ENCODE data around the gene ZHX3. TPM values are rescaled to one million over a fixed set of nuclear protein-coding genes. Genes with fewer than 3 reads are reported as not detected.

ZHX3 gene
- total RNA-seq, 1 experiment from 2014 or later, result 5.9 TPM

- Histone ChIP-seq H3K27ac (ENCODE audit: low read length) (no peak overlapping the region), H3K36me3 (ENCODE audit: insufficient read depth, low read length) (no peaks in the 10 kb centered on the region), H2AFZ (ENCODE audit: low read length) (no peak overlapping the region), H3K4me2 (ENCODE audit: low read depth, low read length, poor library complexity, severe bottlenecking) (no peak overlapping the region), H4K20me1 (ENCODE audit: insufficient read depth, low read depth, low read length) (no peaks in the 10 kb centered on the region), H3K9me2 (replicated peaks; ENCODE audit: insufficient read depth, low read length) (no peaks in the 10 kb centered on the region), H3K9ac (ENCODE audit: low read length) (no peak overlapping the region), H3K4me3 (ENCODE audit: low read length) (no peak overlapping the region), H3K79me2 (ENCODE audit: low read length) (no peaks in the 10 kb centered on the region), H3K4me1 (ENCODE audit: low read length) (0 out of 2 replicates have a peak, but pooled peaks cover 3% of the 10 kb centered on the region), H3K9me3 (ENCODE audit: low read length) (no peaks in the 10 kb centered on the region), H3K27me3 (ENCODE audit: low read length) (no peaks in the 10 kb centered on the region)
- DNase-seq, result no peak
These were observed 136.0 kb downstream of the ZHX3 start for GRCh38 chr20:41181567-41181966.

- Histone ChIP-seq H3K4me3 (ENCODE audit: low read length) (no peak overlapping the region), H3K36me3 (ENCODE audit: insufficient read depth, low read length) (no peaks in the 10 kb centered on the region), H3K9ac (ENCODE audit: low read length) (no peak overlapping the region), H3K9me2 (replicated peaks; ENCODE audit: insufficient read depth, low read length) (no peaks in the 10 kb centered on the region), H4K20me1 (ENCODE audit: insufficient read depth, low read depth, low read length) (no peaks in the 10 kb centered on the region), H3K27ac (ENCODE audit: low read length) (no peak overlapping the region), H3K9me3 (ENCODE audit: low read length) (no peaks in the 10 kb centered on the region), H3K79me2 (ENCODE audit: low read length) (no peaks in the 10 kb centered on the region), H3K4me1 (ENCODE audit: low read length) (0 out of 2 replicates have a peak, but pooled peaks cover 3% of the 10 kb centered on the region), H3K27me3 (ENCODE audit: low read length) (no peaks in the 10 kb centered on the region), H3K4me2 (ENCODE audit: low read depth, low read length, poor library complexity, severe bottlenecking) (no peak overlapping the region), H2AFZ (ENCODE audit: low read length) (no peak overlapping the region)
- no peak for DNase-seq
These were observed 136.8 kb downstream of the ZHX3 start for GRCh38 chr20:41180599-41181333.

- no peaks in the 10 kb centered on the region for H4K20me1 ChIP-seq (ENCODE audit: insufficient read depth, low read depth, low read length)
- no peak overlapping the region for H3K4me2 ChIP-seq (ENCODE audit: low read depth, low read length, poor library complexity, severe bottlenecking)
- no peak overlapping the region for H3K27ac ChIP-seq (ENCODE audit: low read length)
- no peak overlapping the region for H2AFZ ChIP-seq (ENCODE audit: low read length)
- no peak overlapping the region for H3K4me3 ChIP-seq (ENCODE audit: low read length)
- H3K9me2 ChIP-seq (replicated peaks; ENCODE audit: insufficient read depth, low read length), result no peaks in the 10 kb centered on the region
- H3K4me1 ChIP-seq (ENCODE audit: low read length), result 0 out of 2 replicates have a peak, but pooled peaks cover 3% of the 10 kb centered on the region
- no peak for DNase-seq
- H3K36me3 ChIP-seq (ENCODE audit: insufficient read depth, low read length), result no peaks in the 10 kb centered on the region
- no peaks in the 10 kb centered on the region for H3K27me3 ChIP-seq (ENCODE audit: low read length)
- H3K9ac ChIP-seq (ENCODE audit: low read length), result no peak overlapping the region
- no peaks in the 10 kb centered on the region for H3K9me3 ChIP-seq (ENCODE audit: low read length)
- H3K79me2 ChIP-seq (ENCODE audit: low read length), result no peaks in the 10 kb centered on the region
These were observed 137.6 kb downstream of the ZHX3 start for GRCh38 chr20:41179961-41180360.

GRCh38 chr20:41178904-41179432 lies 138.6 kb downstream of the ZHX3 start:
- H3K4me3 ChIP-seq (ENCODE audit: low read length), result no peak overlapping the region
- DNase-seq, result no peak
- H3K9ac ChIP-seq (ENCODE audit: low read length), result no peak overlapping the region

GRCh38 chr20:41178495-41178894 lies 139.0 kb downstream of the ZHX3 start:
- Histone ChIP-seq H3K9me3 (ENCODE audit: low read length) (no peaks in the 10 kb centered on the region), H3K4me1 (ENCODE audit: low read length) (no peaks in the 10 kb centered on the region), H3K27ac (ENCODE audit: low read length) (no peak overlapping the region), H4K20me1 (ENCODE audit: insufficient read depth, low read depth, low read length) (no peaks in the 10 kb centered on the region), H3K9me2 (replicated peaks; ENCODE audit: insufficient read depth, low read length) (no peaks in the 10 kb centered on the region), H3K27me3 (ENCODE audit: low read length) (no peaks in the 10 kb centered on the region), H2AFZ (ENCODE audit: low read length) (no peak overlapping the region), H3K4me2 (ENCODE audit: low read depth, low read length, poor library complexity, severe bottlenecking) (no peak overlapping the region), H3K4me3 (ENCODE audit: low read length) (no peak overlapping the region), H3K79me2 (ENCODE audit: low read length) (no peaks in the 10 kb centered on the region), H3K36me3 (ENCODE audit: insufficient read depth, low read length) (peaks cover 5% of the 10 kb centered on the region; the same call in 1 of the 2 replicates), H3K9ac (ENCODE audit: low read length) (no peak overlapping the region)
- no peak for DNase-seq

More at GRCh38 chr20:41178904-41179432, 138.6 kb downstream of the ZHX3 start:
- Histone ChIP-seq H3K27me3 (ENCODE audit: low read length) (no peaks in the 10 kb centered on the region), H2AFZ (ENCODE audit: low read length) (no peak overlapping the region), H3K4me1 (ENCODE audit: low read length) (no peaks in the 10 kb centered on the region), H3K36me3 (ENCODE audit: insufficient read depth, low read length) (peaks cover 5% of the 10 kb centered on the region; the same call in 1 of the 2 replicates), H3K9me2 (replicated peaks; ENCODE audit: insufficient read depth, low read length) (no peaks in the 10 kb centered on the region), H3K79me2 (ENCODE audit: low read length) (no peaks in the 10 kb centered on the region), H3K4me2 (ENCODE audit: low read depth, low read length, poor library complexity, severe bottlenecking) (no peak overlapping the region), H3K27ac (ENCODE audit: low read length) (no peak overlapping the region), H4K20me1 (ENCODE audit: insufficient read depth, low read depth, low read length) (no peaks in the 10 kb centered on the region), H3K9me3 (ENCODE audit: low read length) (no peaks in the 10 kb centered on the region)

- no peak overlapping the region for H3K4me2 ChIP-seq (ENCODE audit: low read depth, low read length, poor library complexity, severe bottlenecking)
These were observed 139.9 kb downstream of the ZHX3 start for GRCh38 chr20:41177636-41178035.

GRCh38 chr20:41176711-41177552 lies 140.6 kb downstream of the ZHX3 start:
- no peaks in the 10 kb centered on the region for H4K20me1 ChIP-seq (ENCODE audit: insufficient read depth, low read depth, low read length)
- H3K4me1 ChIP-seq (ENCODE audit: low read length), result no peaks in the 10 kb centered on the region
- H3K27ac ChIP-seq (ENCODE audit: low read length), result no peak overlapping the region
- no peak overlapping the region for H2AFZ ChIP-seq (ENCODE audit: low read length)
- H3K9me2 ChIP-seq (replicated peaks; ENCODE audit: insufficient read depth, low read length), result no peaks in the 10 kb centered on the region
- no peaks in the 10 kb centered on the region for H3K79me2 ChIP-seq (ENCODE audit: low read length)
- H3K27me3 ChIP-seq (ENCODE audit: low read length), result no peaks in the 10 kb centered on the region
- no peak overlapping the region for H3K9ac ChIP-seq (ENCODE audit: low read length)
- H3K36me3 ChIP-seq (ENCODE audit: insufficient read depth, low read length), result peaks cover 5% of the 10 kb centered on the region; the same call in 1 of the 2 replicates
- DNase-seq, result no peak
- no peaks in the 10 kb centered on the region for H3K9me3 ChIP-seq (ENCODE audit: low read length)
- no peak overlapping the region for H3K4me3 ChIP-seq (ENCODE audit: low read length)
- H3K4me2 ChIP-seq (ENCODE audit: low read depth, low read length, poor library complexity, severe bottlenecking), result no peak overlapping the region

More at GRCh38 chr20:41177636-41178035, 139.9 kb downstream of the ZHX3 start:
- Histone ChIP-seq H2AFZ (ENCODE audit: low read length) (no peak overlapping the region), H3K36me3 (ENCODE audit: insufficient read depth, low read length) (peaks cover 5% of the 10 kb centered on the region; the same call in 1 of the 2 replicates), H3K27me3 (ENCODE audit: low read length) (no peaks in the 10 kb centered on the region), H3K4me1 (ENCODE audit: low read length) (no peaks in the 10 kb centered on the region), H3K27ac (ENCODE audit: low read length) (no peak overlapping the region), H3K79me2 (ENCODE audit: low read length) (no peaks in the 10 kb centered on the region), H3K9me3 (ENCODE audit: low read length) (no peaks in the 10 kb centered on the region), H3K4me3 (ENCODE audit: low read length) (no peak overlapping the region), H3K9ac (ENCODE audit: low read length) (no peak overlapping the region), H3K9me2 (replicated peaks; ENCODE audit: insufficient read depth, low read length) (no peaks in the 10 kb centered on the region), H4K20me1 (ENCODE audit: insufficient read depth, low read depth, low read length) (no peaks in the 10 kb centered on the region)
- DNase-seq, result no peak

Measured in Karpas-422 (cell line).